Measurements from ENCODE around the gene TFEB. TPM values are rescaled to one million over a fixed set of nuclear protein-coding genes. Genes with fewer than 3 reads are reported as not detected.

The TFEB gene
- total and polyA plus RNA-seq, 2 of the 8 experiments (the other 6 are each of a cell fraction or from before 2014, with no cell fraction given): 2.3 to 6.7 TPM

GRCh38 chr6:41684311-41685180, 50.9 kb downstream of the TFEB start (continued):
- TF ChIP-seq BRCA1 (IDR thresholded peaks at IDR 0.05; ENCODE audit: low read depth, low read length) (no peak), YY1 (IDR thresholded peaks at IDR 0.05; ENCODE audit: low read depth, low read length) (no peak), POLR2AphosphoS5 (IDR thresholded peaks at IDR 0.05; ENCODE audit: low read depth, low read length) (no peak), NRF1 (IDR thresholded peaks at IDR 0.05; ENCODE audit: low read depth, low read length) (no peak), RXRA (IDR thresholded peaks at IDR 0.05; ENCODE audit: insufficient read depth, low read depth, low read length) (no peak), SIRT6 (IDR thresholded peaks at IDR 0.05; ENCODE audit: low read length) (no peak)
